ENCODE measurements around the gene EDIL3. TPM values are rescaled to one million over a fixed set of nuclear protein-coding genes. Genes with fewer than 3 reads are reported as not detected.

Gene EDIL3
- total RNA-seq, 2 donors from 2014 or later = 2.2 to 17.5 TPM

DNA sequence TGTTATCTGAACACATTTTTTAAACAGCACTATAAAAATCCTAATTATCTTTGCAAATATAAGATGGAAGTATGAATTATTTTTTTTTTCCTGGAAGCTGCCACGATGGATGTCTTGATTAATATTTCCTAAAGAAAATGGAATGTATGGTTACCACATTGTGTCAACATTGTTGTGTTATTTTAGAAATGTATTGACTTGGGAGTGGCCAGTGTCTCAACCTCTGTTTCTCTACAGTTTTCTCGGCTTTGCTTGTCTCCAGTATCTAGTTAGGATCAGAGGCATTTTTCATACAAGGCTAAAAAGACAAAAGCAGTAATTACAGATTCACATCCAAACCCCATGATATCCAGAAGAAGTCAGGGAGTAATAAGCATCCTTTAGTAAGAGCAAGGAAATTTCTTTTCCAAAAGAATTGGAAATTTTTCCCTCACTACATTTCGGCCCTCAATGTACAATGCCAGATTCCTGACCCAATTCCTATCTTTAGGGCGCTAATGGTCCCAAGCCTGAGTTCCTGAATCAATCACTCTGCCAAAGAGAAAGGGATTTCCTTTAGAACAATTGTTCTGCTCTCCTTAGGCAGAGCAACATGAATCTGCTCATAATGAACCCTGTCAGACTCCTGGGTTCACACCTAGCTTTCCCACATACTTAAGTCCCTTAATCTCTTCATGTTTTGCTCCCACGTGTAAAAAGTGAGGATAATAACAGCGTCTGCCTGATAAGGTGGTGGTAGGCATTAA, 111.7 kb downstream of the EDIL3 start:
- Histone ChIP-seq H3K36me3 (ENCODE audit: control insufficient read depth, insufficient read depth, low read length) (no peaks in the 10 kb centered on the region), H3K27ac (ENCODE audit: low read depth, low read length) (no peak overlapping the region), H3K4me1 (ENCODE audit: control insufficient read depth, insufficient read depth, low read length) (no peaks in the 10 kb centered on the region), H3K27me3 (ENCODE audit: control insufficient read depth, insufficient read depth, low read length, poor library complexity, severe bottlenecking) (no peaks in the 10 kb centered on the region), H3K4me3 (ENCODE audit: low read length) (peak overlapping the region; percentile 2), H3K9me3 (ENCODE audit: control insufficient read depth, low read length) (no peaks in the 10 kb centered on the region), H3K9ac (ENCODE audit: extremely low read depth, low read length, poor library complexity, severe bottlenecking) (no peak overlapping the region)
- Mint-ChIP-seq H3K4me3 (no peak overlapping the region), H3K36me3 (ENCODE audit: low read depth) (no peaks in the 10 kb centered on the region), H3K27ac (peak overlapping the region; percentile 41), H3K27me3 (ENCODE audit: insufficient read depth) (no peaks in the 10 kb centered on the region), H3K4me1 (peaks cover 27% of the 10 kb centered on the region), H3K9me3 (no peaks in the 10 kb centered on the region)
- TF ChIP-seq, protein P1, sequence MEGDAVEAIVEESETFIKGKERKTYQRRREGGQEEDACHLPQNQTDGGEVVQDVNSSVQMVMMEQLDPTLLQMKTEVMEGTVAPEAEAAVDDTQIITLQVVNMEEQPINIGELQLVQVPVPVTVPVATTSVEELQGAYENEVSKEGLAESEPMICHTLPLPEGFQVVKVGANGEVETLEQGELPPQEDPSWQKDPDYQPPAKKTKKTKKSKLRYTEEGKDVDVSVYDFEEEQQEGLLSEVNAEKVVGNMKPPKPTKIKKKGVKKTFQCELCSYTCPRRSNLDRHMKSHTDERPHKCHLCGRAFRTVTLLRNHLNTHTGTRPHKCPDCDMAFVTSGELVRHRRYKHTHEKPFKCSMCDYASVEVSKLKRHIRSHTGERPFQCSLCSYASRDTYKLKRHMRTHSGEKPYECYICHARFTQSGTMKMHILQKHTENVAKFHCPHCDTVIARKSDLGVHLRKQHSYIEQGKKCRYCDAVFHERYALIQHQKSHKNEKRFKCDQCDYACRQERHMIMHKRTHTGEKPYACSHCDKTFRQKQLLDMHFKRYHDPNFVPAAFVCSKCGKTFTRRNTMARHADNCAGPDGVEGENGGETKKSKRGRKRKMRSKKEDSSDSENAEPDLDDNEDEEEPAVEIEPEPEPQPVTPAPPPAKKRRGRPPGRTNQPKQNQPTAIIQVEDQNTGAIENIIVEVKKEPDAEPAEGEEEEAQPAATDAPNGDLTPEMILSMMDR (conservative IDR thresholded peaks at IDR 0.05) = no peak
- DNase-seq = peak; percentile 51
- 83% methylated on average over 4 of the region's 6 CpGs; no CpG with 5 or more reads in 1 of the 2 experiments for WGBS, 2 experiments (ENCODE audit: insufficient coverage in 1 of 2, insufficient read length in 1 of 2)

DNA sequence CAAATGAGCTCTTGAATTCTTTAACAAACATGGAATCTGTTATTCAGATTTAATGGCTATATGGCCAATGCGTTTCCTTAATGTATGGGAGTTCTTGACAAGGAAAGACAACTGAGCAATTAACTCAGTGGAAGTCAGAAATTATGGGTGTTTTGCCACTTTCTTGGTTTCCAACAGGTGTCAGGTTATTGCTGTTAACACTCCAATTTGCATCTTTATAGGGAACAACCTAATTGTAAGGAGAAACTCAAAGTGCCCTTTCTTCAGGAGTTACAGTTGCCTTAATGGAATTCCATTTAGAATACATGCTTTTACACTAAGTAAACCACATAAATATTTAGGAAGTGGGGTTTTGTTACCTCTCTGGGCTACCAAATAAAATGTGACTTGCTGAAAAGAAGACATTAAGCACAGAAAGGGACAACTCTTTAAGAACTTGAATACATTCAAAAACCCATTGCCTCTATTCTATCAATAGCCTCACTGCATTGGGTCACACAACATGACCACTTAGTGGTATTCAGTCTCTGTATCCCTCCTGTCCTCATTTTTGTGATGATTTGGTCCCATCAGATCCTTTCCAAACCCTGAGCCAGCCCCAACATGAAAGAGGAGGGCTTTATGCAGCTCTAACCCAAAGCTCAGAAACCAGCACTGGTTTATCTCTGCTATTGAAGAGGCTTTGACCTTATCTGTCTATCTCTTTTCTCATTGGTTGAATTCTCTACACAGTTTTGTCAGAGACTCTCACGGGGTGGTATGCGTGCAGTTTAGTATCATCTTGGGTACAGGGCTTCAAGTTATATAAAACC, 118.7 kb downstream of the EDIL3 start:
- Mint-ChIP-seq H3K27me3 (ENCODE audit: insufficient read depth) (no peaks in the 10 kb centered on the region), H3K4me1 (peaks cover 13% of the 10 kb centered on the region), H3K36me3 (ENCODE audit: low read depth) (no peaks in the 10 kb centered on the region), H3K9me3 (no peaks in the 10 kb centered on the region), H3K4me3 (no peak overlapping the region), H3K27ac (no peak overlapping the region)
- no peak for DNase-seq
- H3K27ac ChIP-seq (ENCODE audit: low read depth, low read length) = no peak overlapping the region
- no peaks in the 10 kb centered on the region for H3K36me3 ChIP-seq (ENCODE audit: control insufficient read depth, insufficient read depth, low read length)
- no peaks in the 10 kb centered on the region for H3K27me3 ChIP-seq (ENCODE audit: control insufficient read depth, insufficient read depth, low read length, poor library complexity, severe bottlenecking)
- H3K9ac ChIP-seq (ENCODE audit: extremely low read depth, low read length, poor library complexity, severe bottlenecking) = no peak overlapping the region
- no peaks in the 10 kb centered on the region for H3K9me3 ChIP-seq (ENCODE audit: control insufficient read depth, low read length)
- no peak overlapping the region for H3K4me3 ChIP-seq (ENCODE audit: low read length)
- TF ChIP-seq, protein P1 (conservative IDR thresholded peaks at IDR 0.05) = no peak
- WGBS, 2 experiments (ENCODE audit: insufficient coverage in 1 of 2, insufficient read length in 1 of 2) = 61 to 82% methylated on average over 1 to 3 of the region's 3 CpGs
- no peaks in the 10 kb centered on the region for H3K4me1 ChIP-seq (ENCODE audit: control insufficient read depth, insufficient read depth, low read length)

DNA sequence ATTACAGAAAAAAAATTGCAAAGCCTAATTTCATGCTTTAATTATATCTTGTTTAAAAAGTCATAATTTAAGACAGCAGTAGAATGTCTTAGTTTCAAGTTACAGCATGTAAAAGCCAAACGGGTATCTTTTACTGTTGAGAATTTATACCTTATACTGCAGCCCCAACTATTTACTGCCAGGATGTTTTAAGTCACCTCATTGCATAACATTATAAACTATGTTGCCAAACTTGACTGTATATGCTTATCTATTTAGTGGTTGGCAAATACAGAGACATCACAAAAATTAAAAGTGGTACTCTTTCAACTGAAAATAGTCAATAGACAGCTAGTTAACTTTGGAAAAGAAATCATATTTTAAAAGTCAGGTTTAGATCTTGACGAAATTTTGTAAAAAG, 119.5 kb downstream of the EDIL3 start:
- no peaks in the 10 kb centered on the region for H3K27me3 Mint-ChIP-seq (ENCODE audit: insufficient read depth)
- TF ChIP-seq, protein P1 (conservative IDR thresholded peaks at IDR 0.05) = no peak
- H3K36me3 ChIP-seq (ENCODE audit: control insufficient read depth, insufficient read depth, low read length) = no peaks in the 10 kb centered on the region
- no peak for DNase-seq
- H3K4me1 Mint-ChIP-seq = peaks cover 13% of the 10 kb centered on the region
- no peak overlapping the region for H3K27ac Mint-ChIP-seq
- no peaks in the 10 kb centered on the region for H3K9me3 Mint-ChIP-seq
- no peak overlapping the region for H3K4me3 ChIP-seq (ENCODE audit: low read length)
- no peak overlapping the region for H3K4me3 Mint-ChIP-seq
- no peaks in the 10 kb centered on the region for H3K9me3 ChIP-seq (ENCODE audit: control insufficient read depth, low read length)
- no peaks in the 10 kb centered on the region for H3K4me1 ChIP-seq (ENCODE audit: control insufficient read depth, insufficient read depth, low read length)
- no peak overlapping the region for H3K27ac ChIP-seq (ENCODE audit: low read depth, low read length)
- H3K36me3 Mint-ChIP-seq (ENCODE audit: low read depth) = no peaks in the 10 kb centered on the region
- 97% methylated on average over 2 of the region's 2 CpGs; no CpG with 5 or more reads in 1 of the 2 experiments for WGBS, 2 experiments (ENCODE audit: insufficient coverage in 1 of 2, insufficient read length in 1 of 2)
- H3K9ac ChIP-seq (ENCODE audit: extremely low read depth, low read length, poor library complexity, severe bottlenecking) = no peak overlapping the region
- H3K27me3 ChIP-seq (ENCODE audit: control insufficient read depth, insufficient read depth, low read length, poor library complexity, severe bottlenecking) = no peaks in the 10 kb centered on the region

All from endodermal cell (in vitro differentiated cells).